Astrocyte (in vitro differentiated cells and primary cell): Measurements from ENCODE around the gene LDB3.

Experiments
- EZH2 ChIP-seq: IDR thresholded peaks from 2 replicates; pipeline ENCODE4 v1.6.1; 2012; ENCODE audit warnings: mild to moderate bottlenecking, low read length, inconsistent platforms; ENCODE audit not compliant: insufficient read depth
- TF ChIP-seq, protein P1 (sequence below): IDR thresholded peaks from 2 replicates; pipeline ENCODE4 v1.5.1; 2011; ENCODE audit warnings: low read depth, mild to moderate bottlenecking, inconsistent platforms, low read length, moderate library complexity; ENCODE audit not compliant: insufficient read depth

DNA sequence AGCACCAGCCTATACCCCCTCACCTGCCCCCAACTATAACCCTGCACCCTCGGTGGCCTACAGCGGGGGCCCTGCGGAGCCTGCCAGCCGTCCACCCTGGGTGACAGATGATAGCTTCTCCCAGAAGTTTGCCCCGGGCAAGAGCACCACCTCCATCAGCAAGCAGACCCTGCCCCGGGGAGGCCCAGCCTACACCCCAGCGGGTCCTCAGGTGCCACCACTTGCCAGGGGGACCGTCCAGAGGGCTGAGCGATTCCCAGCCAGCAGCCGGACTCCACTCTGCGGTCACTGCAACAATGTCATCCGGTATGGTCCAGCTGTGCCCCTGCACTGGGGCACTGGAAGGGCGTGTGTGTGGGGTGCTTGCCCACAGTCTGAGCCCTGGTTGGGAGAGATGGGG lies 48.2 kb downstream of the LDB3 start:
- TF ChIP-seq, protein P1, sequence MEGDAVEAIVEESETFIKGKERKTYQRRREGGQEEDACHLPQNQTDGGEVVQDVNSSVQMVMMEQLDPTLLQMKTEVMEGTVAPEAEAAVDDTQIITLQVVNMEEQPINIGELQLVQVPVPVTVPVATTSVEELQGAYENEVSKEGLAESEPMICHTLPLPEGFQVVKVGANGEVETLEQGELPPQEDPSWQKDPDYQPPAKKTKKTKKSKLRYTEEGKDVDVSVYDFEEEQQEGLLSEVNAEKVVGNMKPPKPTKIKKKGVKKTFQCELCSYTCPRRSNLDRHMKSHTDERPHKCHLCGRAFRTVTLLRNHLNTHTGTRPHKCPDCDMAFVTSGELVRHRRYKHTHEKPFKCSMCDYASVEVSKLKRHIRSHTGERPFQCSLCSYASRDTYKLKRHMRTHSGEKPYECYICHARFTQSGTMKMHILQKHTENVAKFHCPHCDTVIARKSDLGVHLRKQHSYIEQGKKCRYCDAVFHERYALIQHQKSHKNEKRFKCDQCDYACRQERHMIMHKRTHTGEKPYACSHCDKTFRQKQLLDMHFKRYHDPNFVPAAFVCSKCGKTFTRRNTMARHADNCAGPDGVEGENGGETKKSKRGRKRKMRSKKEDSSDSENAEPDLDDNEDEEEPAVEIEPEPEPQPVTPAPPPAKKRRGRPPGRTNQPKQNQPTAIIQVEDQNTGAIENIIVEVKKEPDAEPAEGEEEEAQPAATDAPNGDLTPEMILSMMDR = no peak
- TF ChIP-seq EZH2 = no peak
